H9 (cell line): ENCODE measurements around the gene DPH5. TPM values are rescaled to one million over a fixed set of nuclear protein-coding genes. Genes with fewer than 3 reads are reported as not detected.

Experiments
- DNase-seq: peaks from one replicate; pipeline ENCODE4 v3.0.0-alpha.2; 2017
- H2AFZ ChIP-seq: one replicate; pipeline ENCODE4 v1.6.1; 2013; ENCODE audit warnings: mild to moderate bottlenecking, low read length, control low read depth, moderate library complexity
- H2AK5ac ChIP-seq: 2 replicates; pipeline ENCODE4 v1.6.1; 2013; ENCODE audit warnings: low read length, control low read depth, mixed read lengths; ENCODE audit not compliant: insufficient read length
- H2BK120ac ChIP-seq: one replicate; pipeline ENCODE4 v1.6.1; 2013; ENCODE audit warnings: low read depth, mild to moderate bottlenecking, low read length, control low read depth, inconsistent platforms; ENCODE audit not compliant: poor library complexity, severe bottlenecking
- H2BK12ac ChIP-seq: 2 replicates; pipeline ENCODE4 v1.6.1; 2013; ENCODE audit warnings: low read length, control low read depth, mixed read lengths, low read depth; ENCODE audit not compliant: insufficient read length
- H2BK15ac ChIP-seq: 2 replicates; pipeline ENCODE4 v1.6.1; 2013; ENCODE audit warnings: low read depth, low read length, control low read depth
- H2BK20ac ChIP-seq: one replicate; pipeline ENCODE4 v1.6.1; 2013; ENCODE audit warnings: low read depth, mild to moderate bottlenecking, low read length, control low read depth, inconsistent platforms; ENCODE audit not compliant: poor library complexity, severe bottlenecking
- H2BK5ac ChIP-seq: 2 replicates; pipeline ENCODE4 v1.6.1; 2013; ENCODE audit warnings: low read length, control low read depth, mixed read lengths; ENCODE audit not compliant: insufficient read length
- H3K14ac ChIP-seq: 2 replicates; pipeline ENCODE4 v1.6.1; 2013; ENCODE audit warnings: low read length, control low read depth; ENCODE audit not compliant: insufficient read depth
- H3K18ac ChIP-seq: 2 replicates; pipeline ENCODE4 v1.6.1; 2013; ENCODE audit warnings: low read depth, mild to moderate bottlenecking, mixed read lengths, low read length, control low read depth; ENCODE audit not compliant: insufficient read length
- H3K23ac ChIP-seq: 2 replicates; pipeline ENCODE4 v1.6.1; 2013; ENCODE audit warnings: low read length, control low read depth, mixed read lengths, low read depth; ENCODE audit not compliant: insufficient read length
- H3K23me2 ChIP-seq: 2 replicates; pipeline ENCODE4 v1.6.1; 2013; ENCODE audit warnings: low read depth, mild to moderate bottlenecking, mixed read lengths, low read length, control low read depth; ENCODE audit not compliant: insufficient read length, poor library complexity, severe bottlenecking
- H3K27ac ChIP-seq: 2 replicates; pipeline ENCODE4 v1.5.1; 2013; ENCODE audit warnings: low read length, control low read depth, mixed read lengths, low read depth; ENCODE audit not compliant: insufficient read length
- H3K27me3 ChIP-seq: 2 replicates; pipeline ENCODE4 v1.6.1; 2013; ENCODE audit warnings: low read length, control low read depth, inconsistent platforms; ENCODE audit not compliant: insufficient read depth
- H3K4ac ChIP-seq: 2 replicates; pipeline ENCODE4 v1.6.1; 2013; ENCODE audit warnings: low read depth, mild to moderate bottlenecking, control low read depth, inconsistent platforms, low read length, moderate library complexity
- H3K4me1 ChIP-seq: 2 replicates; pipeline ENCODE4 v1.6.1; 2013; ENCODE audit warnings: low read length, control low read depth, inconsistent platforms; ENCODE audit not compliant: insufficient read depth
- H3K4me2 ChIP-seq: 2 replicates; pipeline ENCODE4 v1.6.1; 2013; ENCODE audit warnings: low read length, control low read depth, mixed read lengths; ENCODE audit not compliant: insufficient read length, insufficient read depth
- H3K56ac ChIP-seq: 2 replicates; pipeline ENCODE4 v1.6.1; 2013; ENCODE audit warnings: low read depth, mild to moderate bottlenecking, mixed read lengths, low read length, control low read depth; ENCODE audit not compliant: insufficient read length
- H3K79me1 ChIP-seq: 2 replicates; pipeline ENCODE4 v1.6.1; 2013; ENCODE audit warnings: low read depth, mild to moderate bottlenecking, moderate library complexity, low read length, control low read depth, inconsistent platforms; ENCODE audit not compliant: insufficient read depth, poor library complexity, severe bottlenecking
- H3K79me2 ChIP-seq: 2 replicates; pipeline ENCODE4 v1.6.1; 2013; ENCODE audit warnings: low read length, control low read depth, inconsistent platforms; ENCODE audit not compliant: insufficient read depth
- H3K9ac ChIP-seq: 2 replicates; pipeline ENCODE4 v1.6.1; 2013; ENCODE audit warnings: low read length, control low read depth, mixed read lengths; ENCODE audit not compliant: insufficient read length; ENCODE audit errors: extremely low read depth
- H3K9me3 ChIP-seq: one replicate; pipeline ENCODE4 v1.6.1; 2013; ENCODE audit warnings: low read depth, low read length, inconsistent platforms; ENCODE audit not compliant: control insufficient read depth
- H3T11ph ChIP-seq: one replicate; pipeline ENCODE4 v1.6.1; 2013; ENCODE audit warnings: mild to moderate bottlenecking, low read length, control low read depth, inconsistent platforms
- H4K20me1 ChIP-seq: one replicate; pipeline ENCODE4 v1.6.1; 2013; ENCODE audit not compliant: control insufficient read depth, insufficient read length, insufficient read depth
- H4K5ac ChIP-seq: 2 replicates; pipeline ENCODE4 v1.6.1; 2013; ENCODE audit warnings: low read depth, mild to moderate bottlenecking, mixed read lengths, low read length, control low read depth; ENCODE audit not compliant: insufficient read length
- H4K8ac ChIP-seq: replicated peaks from 2 replicates; pipeline ENCODE4 v1.6.1; 2013; ENCODE audit warnings: low read length, control low read depth, mixed read lengths, low read depth; ENCODE audit not compliant: insufficient read length
- H4K91ac ChIP-seq: 2 replicates; pipeline ENCODE4 v1.6.1; 2013; ENCODE audit warnings: low read depth, mild to moderate bottlenecking, moderate library complexity, mixed read lengths, low read length, control low read depth; ENCODE audit not compliant: insufficient read length
- H3K27ac Mint-ChIP-seq, 3 experiments: 2 replicates in 2 of 3; 3 replicates in 1 of 3; pipeline ENCODE4 v1.8.0; 2020 to 2021; ENCODE audit warnings: mixed read lengths in 3 of 3, mild to moderate bottlenecking in 1 of 3, moderate library complexity in 1 of 3
- H3K27me3 Mint-ChIP-seq: 2 replicates; pipeline ENCODE4 v1.8.0; 2021; ENCODE audit warnings: low read depth, mild to moderate bottlenecking, moderate library complexity, mixed read lengths
- H3K36me3 Mint-ChIP-seq, 3 experiments: 2 replicates in 2 of 3; 3 replicates in 1 of 3; pipeline ENCODE4 v1.8.0; 2020 to 2021; ENCODE audit warnings: low read depth in 3 of 3, mixed read lengths in 3 of 3; ENCODE audit not compliant: insufficient read depth in 1 of 3
- H3K4me1 Mint-ChIP-seq, 2 experiments: 2 replicates each; pipeline ENCODE4 v1.8.0; 2020; ENCODE audit warnings: mixed read lengths in 2 of 2
- H3K4me3 Mint-ChIP-seq, 2 experiments: 2 replicates in 1 of 2; 3 replicates in 1 of 2; pipeline ENCODE4 v1.8.0; 2020 to 2021; ENCODE audit warnings: mild to moderate bottlenecking in 2 of 2, mixed read lengths in 2 of 2, moderate library complexity in 1 of 2
- H3K9me3 Mint-ChIP-seq, 2 experiments: 2 replicates in 1 of 2; 3 replicates in 1 of 2; pipeline ENCODE4 v1.8.0; 2020; ENCODE audit warnings: mild to moderate bottlenecking in 2 of 2, mixed read lengths in 2 of 2, moderate library complexity in 1 of 2
- WGBS: extraction: QIAGEN DNeasy Blood & Tissue Kit; methylation state at CpG from one replicate; pipeline ENCODE4 v1.1.7; 2013; ENCODE audit warnings: missing lambda C conversion rate, low lambda C conversion rate, mixed read lengths; ENCODE audit not compliant: insufficient read length; ENCODE audit errors: extremely low coverage; 5-methylcytosine and 5-hydroxymethylcytosine counted together
- total RNA-seq: library from RNA; stranded (reverse); gene quantifications from 2 replicates; pipeline ENCODE4 v1.2.1, GENCODE V29; 2021
- TF ChIP-seq, protein P1 (sequence below): fragments of 200-600 bp; sonication (generic); conservative IDR thresholded peaks from 3 replicates; pipeline ENCODE4 v1.8.0; 2021; ENCODE audit warnings: antibody characterized with exemption, mild to moderate bottlenecking

Gene DPH5
- total RNA-seq, 1 experiment from 2014 or later, result 49.4 TPM

GRCh38 chr1:100969327-100969726 lies 56.3 kb downstream of the DPH5 start:
- Mint-ChIP-seq H3K27me3 (no peaks in the 10 kb centered on the region), H3K27ac (no peak overlapping the region)
- WGBS, result no CpG with 5 or more reads among the region's 2 CpGs

More at GRCh38 chr1:100969327-100969726, 56.3 kb downstream of the DPH5 start:
- Histone ChIP-seq H3K4me1 (no peaks in the 10 kb centered on the region; the same call in 1 of the 2 replicates), H4K20me1 (no peaks in the 10 kb centered on the region), H3K56ac (no peak overlapping the region), H3K18ac (no peak overlapping the region), H4K8ac (no peak overlapping the region), H2AK5ac (no peak overlapping the region), H3K27ac (no peak overlapping the region), H3K4ac (no peak overlapping the region), H3K27me3 (no peaks in the 10 kb centered on the region), H3K9me3 (no peaks in the 10 kb centered on the region), H3K79me2 (no peaks in the 10 kb centered on the region), H4K5ac (no peak overlapping the region), H2BK120ac (no peak overlapping the region), H3K23ac (no peak overlapping the region), H3K9ac (no peak overlapping the region), H2BK12ac (no peak overlapping the region), H3K14ac (no peak overlapping the region), H3K79me1 (no peaks in the 10 kb centered on the region), H3K23me2 (no peaks in the 10 kb centered on the region), H2AFZ (no peak overlapping the region), H2BK20ac (no peak overlapping the region), H3K4me2 (no peak overlapping the region), H3T11ph (no peak overlapping the region), H4K91ac (no peak overlapping the region), H2BK5ac (no peak overlapping the region), H2BK15ac (no peak overlapping the region)
- Mint-ChIP-seq H3K4me1 (peaks cover 15 to 17% of the 10 kb centered on the region in 2 experiments), H3K9me3 (no peaks in the 10 kb centered on the region), H3K36me3 (peaks cover 3 to 27% (median 16%) of the 10 kb centered on the region in 3 experiments; a peak in 5 of 7 replicates), H3K4me3 (no peak overlapping the region)
- TF ChIP-seq, protein P1, sequence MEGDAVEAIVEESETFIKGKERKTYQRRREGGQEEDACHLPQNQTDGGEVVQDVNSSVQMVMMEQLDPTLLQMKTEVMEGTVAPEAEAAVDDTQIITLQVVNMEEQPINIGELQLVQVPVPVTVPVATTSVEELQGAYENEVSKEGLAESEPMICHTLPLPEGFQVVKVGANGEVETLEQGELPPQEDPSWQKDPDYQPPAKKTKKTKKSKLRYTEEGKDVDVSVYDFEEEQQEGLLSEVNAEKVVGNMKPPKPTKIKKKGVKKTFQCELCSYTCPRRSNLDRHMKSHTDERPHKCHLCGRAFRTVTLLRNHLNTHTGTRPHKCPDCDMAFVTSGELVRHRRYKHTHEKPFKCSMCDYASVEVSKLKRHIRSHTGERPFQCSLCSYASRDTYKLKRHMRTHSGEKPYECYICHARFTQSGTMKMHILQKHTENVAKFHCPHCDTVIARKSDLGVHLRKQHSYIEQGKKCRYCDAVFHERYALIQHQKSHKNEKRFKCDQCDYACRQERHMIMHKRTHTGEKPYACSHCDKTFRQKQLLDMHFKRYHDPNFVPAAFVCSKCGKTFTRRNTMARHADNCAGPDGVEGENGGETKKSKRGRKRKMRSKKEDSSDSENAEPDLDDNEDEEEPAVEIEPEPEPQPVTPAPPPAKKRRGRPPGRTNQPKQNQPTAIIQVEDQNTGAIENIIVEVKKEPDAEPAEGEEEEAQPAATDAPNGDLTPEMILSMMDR, result no peak
- DNase-seq, result no peak
